Prostate gland (tissue), 2 donors: Measurements from ENCODE around the gene EIF3B. TPM values are rescaled to one million over a fixed set of nuclear protein-coding genes. Genes with fewer than 3 reads are reported as not detected.

Experiments used
- DNase-seq: peaks from one replicate; pipeline ENCODE4 v3.0.0-alpha.2; 2019; ENCODE audit warnings: low spot score
- H3K27ac ChIP-seq, 2 donors: fragments of 200-600 bp; sonication (generic); 2 replicates each; pipeline ENCODE4 v1.5.1; 2017 to 2019
- H3K27me3 ChIP-seq: fragments of 200-600 bp; sonication (generic); replicated peaks from 2 replicates; pipeline ENCODE4 v1.5.1; 2019; ENCODE audit not compliant: insufficient read depth
- H3K36me3 ChIP-seq, 2 donors: fragments of 200-600 bp; sonication (generic); 1 replicate in 1 of 2; 2 replicates in 1 of 2; pipeline versions ENCODE4 v1.5.1 to v1.8.1; 2017 to 2019
- H3K4me1 ChIP-seq: fragments of 200-600 bp; sonication (generic); replicated peaks from 2 replicates; pipeline ENCODE4 v1.5.1; 2019
- H3K4me3 ChIP-seq, 2 donors: fragments of 200-600 bp; sonication (generic); 2 replicates each; pipeline ENCODE4 v1.5.1; 2017 to 2019
- H3K9me3 ChIP-seq: fragments of 200-600 bp; sonication (generic); 2 replicates; pipeline ENCODE4 v1.5.1; 2017
- POLR2A ChIP-seq: fragments of 450-650 bp; IDR thresholded peaks from one replicate; pipeline ENCODE4 v1.6.1; 2016; ENCODE audit warnings: antibody characterized with exemption, mild to moderate bottlenecking
- POLR2AphosphoS5 ChIP-seq: sonication (generic); formaldehyde crosslinking; IDR thresholded peaks from one replicate; pipeline ENCODE4 v1.6.1; 2017; ENCODE audit warnings: antibody characterized with exemption
- WGBS: methylation state at CpG from one replicate; pipeline ENCODE4 v1.1.5; 2018; 5-methylcytosine and 5-hydroxymethylcytosine counted together
- intact Hi-C: fragments of 100-400 bp; cut with DNase I; formaldehyde crosslinking; loops from one replicate; pipeline ENCODE4 v1.14.2; 2022
- total RNA-seq, 2 donors: library from RNA; depleted of rRNA; stranded (reverse); fragments of >200 nt; gene quantifications; one replicate each; pipeline ENCODE4 v1.1.0, GENCODE V29; 2016
- TF ChIP-seq, protein P1 (sequence below), 4 experiments: fragments of 200-600 bp in 2 of 4; fragments of 450-650 bp in 2 of 4; sonication (generic) in 2 of 4; IDR thresholded peaks; 1 replicate in 3 of 4; 2 replicates in 1 of 4; pipeline ENCODE4 v1.5.1; 2016 to 2019; ENCODE audit warnings: antibody characterized with exemption in 4 of 4, mild to moderate bottlenecking in 2 of 4, moderate library complexity in 2 of 4

Gene EIF3B
- total RNA-seq, 2 donors from 2014 or later, result 141 to 220 TPM

DNA sequence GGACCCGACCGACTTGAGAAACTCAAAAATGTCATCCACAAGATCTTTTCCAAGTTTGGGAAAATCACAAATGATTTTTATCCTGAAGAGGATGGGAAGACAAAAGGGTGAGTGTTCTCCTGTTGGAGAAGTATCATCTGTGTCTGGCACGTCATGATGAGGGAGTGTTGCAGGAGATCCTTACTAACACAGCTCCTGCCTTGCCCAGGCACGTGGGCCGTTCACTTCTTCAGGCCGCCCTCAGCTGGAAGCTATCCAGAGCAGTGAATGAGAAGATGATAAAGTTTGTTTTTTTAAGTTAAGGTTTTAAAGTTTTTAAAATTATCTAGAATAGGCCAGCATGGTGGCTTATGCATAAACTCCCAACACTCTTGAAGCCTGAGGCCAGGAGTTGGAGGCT is 6.2 kb downstream of the EIF3B start:
- intact Hi-C loops, result no loop called here
- H3K9me3 ChIP-seq, result no peaks in the 10 kb centered on the region
- 45% methylated on average over 6 of the region's 6 CpGs for WGBS
- H3K27me3 ChIP-seq, result no peaks in the 10 kb centered on the region
- no peaks in the 10 kb centered on the region for H3K4me1 ChIP-seq
- H3K27ac ChIP-seq, result no peak overlapping the region
- peaks cover 16 to 34% of the 10 kb centered on the region in 2 donors for H3K36me3 ChIP-seq
- no peak for DNase-seq
- no peak for TF ChIP-seq POLR2AphosphoS5
- TF ChIP-seq POLR2A, result no peak
- TF ChIP-seq, protein P1, sequence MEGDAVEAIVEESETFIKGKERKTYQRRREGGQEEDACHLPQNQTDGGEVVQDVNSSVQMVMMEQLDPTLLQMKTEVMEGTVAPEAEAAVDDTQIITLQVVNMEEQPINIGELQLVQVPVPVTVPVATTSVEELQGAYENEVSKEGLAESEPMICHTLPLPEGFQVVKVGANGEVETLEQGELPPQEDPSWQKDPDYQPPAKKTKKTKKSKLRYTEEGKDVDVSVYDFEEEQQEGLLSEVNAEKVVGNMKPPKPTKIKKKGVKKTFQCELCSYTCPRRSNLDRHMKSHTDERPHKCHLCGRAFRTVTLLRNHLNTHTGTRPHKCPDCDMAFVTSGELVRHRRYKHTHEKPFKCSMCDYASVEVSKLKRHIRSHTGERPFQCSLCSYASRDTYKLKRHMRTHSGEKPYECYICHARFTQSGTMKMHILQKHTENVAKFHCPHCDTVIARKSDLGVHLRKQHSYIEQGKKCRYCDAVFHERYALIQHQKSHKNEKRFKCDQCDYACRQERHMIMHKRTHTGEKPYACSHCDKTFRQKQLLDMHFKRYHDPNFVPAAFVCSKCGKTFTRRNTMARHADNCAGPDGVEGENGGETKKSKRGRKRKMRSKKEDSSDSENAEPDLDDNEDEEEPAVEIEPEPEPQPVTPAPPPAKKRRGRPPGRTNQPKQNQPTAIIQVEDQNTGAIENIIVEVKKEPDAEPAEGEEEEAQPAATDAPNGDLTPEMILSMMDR (IDR thresholded peaks at IDR 0.05), result no peak
- no peak overlapping the region for H3K4me3 ChIP-seq

DNA sequence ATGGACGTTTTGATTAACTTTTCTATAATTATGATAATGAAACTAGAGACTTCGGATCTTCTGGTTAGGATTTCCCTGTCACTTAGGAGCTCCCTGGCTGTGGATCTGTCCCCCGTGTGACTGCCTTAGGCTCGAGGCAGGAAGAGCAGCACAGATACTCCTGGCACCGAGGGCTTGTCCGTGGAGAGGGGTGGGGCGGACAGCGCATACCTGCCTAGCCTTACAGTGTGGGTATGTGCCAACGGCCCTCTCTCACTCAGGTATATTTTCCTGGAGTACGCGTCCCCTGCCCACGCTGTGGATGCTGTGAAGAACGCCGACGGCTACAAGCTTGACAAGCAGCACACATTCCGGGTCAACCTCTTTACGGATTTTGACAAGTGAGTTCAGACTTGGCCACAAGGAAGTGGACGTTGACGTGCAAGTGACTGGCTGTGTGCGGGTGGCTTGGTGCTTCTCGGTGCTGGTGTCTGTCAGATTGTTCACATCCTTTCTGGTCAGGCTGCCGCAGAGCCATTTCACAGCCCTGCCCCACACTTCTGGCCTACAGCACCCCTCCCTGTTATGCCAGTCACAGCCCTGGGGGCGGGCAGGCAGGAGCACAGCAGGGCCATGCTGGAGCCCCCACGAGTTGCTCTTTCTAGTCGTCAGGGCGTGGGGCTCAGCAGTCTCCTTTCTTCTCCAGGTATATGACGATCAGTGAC is 7.9 kb downstream of the EIF3B start:
- 93% methylated on average over 27 of the region's 27 CpGs for WGBS
- intact Hi-C loops, result no loop called here
- Histone ChIP-seq H3K4me1 (no peaks in the 10 kb centered on the region), H3K27me3 (no peaks in the 10 kb centered on the region), H3K4me3 (no peak overlapping the region), H3K36me3 (peaks cover 21 to 48% of the 10 kb centered on the region in 2 donors), H3K9me3 (no peaks in the 10 kb centered on the region), H3K27ac (no peak overlapping the region)
- no peak for DNase-seq
- no peak for TF ChIP-seq POLR2A
- TF ChIP-seq, protein P1 (IDR thresholded peaks at IDR 0.05), result no peak
- TF ChIP-seq POLR2AphosphoS5, result no peak

DNA sequence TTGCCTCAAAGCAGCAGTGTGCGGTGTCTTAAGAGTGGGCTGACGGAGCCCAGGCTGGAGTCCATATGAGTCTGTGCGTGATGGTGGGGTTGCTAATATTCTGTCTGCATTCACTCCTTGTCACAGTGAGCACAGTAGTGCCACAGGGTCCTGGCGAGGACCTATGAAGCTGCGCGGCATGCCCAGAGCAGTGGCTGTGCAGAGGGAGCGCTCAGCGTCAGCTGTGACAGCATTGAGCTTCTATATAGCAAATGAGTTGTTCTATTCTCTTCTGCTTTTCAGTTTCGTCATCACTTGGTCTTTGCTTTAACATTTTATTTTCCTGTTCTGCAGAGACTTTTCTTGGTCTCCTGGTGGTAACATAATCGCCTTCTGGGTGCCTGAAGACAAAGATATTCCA is 14.5 kb downstream of the EIF3B start:
- no peaks in the 10 kb centered on the region for H3K27me3 ChIP-seq
- TF ChIP-seq POLR2A (no peak), POLR2AphosphoS5 (no peak)
- TF ChIP-seq, protein P1 (IDR thresholded peaks at IDR 0.05), result no peak
- 95% methylated on average over 10 of the region's 10 CpGs for WGBS
- H3K36me3 ChIP-seq, result peaks cover 22 to 49% of the 10 kb centered on the region in 2 donors
- no peak overlapping the region for H3K27ac ChIP-seq
- DNase-seq, result no peak
- no peaks in the 10 kb centered on the region for H3K9me3 ChIP-seq
- intact Hi-C loops, result no loop called here
- H3K4me1 ChIP-seq, result no peaks in the 10 kb centered on the region
- no peak overlapping the region for H3K4me3 ChIP-seq

DNA sequence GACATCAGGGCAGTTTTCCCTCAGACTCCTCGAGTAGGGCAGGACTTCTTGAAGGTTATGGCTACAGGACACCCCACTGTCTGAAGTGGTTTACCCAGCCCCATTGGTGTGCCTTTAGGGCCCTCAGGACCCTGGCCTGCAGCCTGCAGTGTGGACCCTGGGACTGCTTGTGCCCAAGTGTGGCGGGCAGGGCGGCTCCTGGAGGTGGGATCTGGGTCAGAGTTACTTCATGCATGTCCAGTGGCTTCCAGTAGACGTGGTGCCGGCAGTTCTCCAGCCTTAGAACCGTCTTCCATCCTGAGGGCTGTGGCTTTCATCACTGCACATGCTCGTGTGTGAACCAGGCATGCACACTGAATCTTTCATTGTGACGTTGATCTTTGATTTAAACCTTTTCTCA is 16.7 kb downstream of the EIF3B start:
- Histone ChIP-seq H3K36me3 (peaks cover 34 to 51% of the 10 kb centered on the region in 2 donors), H3K4me3 (no peak overlapping the region), H3K27me3 (no peaks in the 10 kb centered on the region), H3K9me3 (no peaks in the 10 kb centered on the region), H3K4me1 (no peaks in the 10 kb centered on the region), H3K27ac (no peak overlapping the region)
- WGBS, result 90% methylated on average over 8 of the region's 8 CpGs
- intact Hi-C loops, result no loop called here
- DNase-seq, result no peak
- TF ChIP-seq POLR2A (no peak), POLR2AphosphoS5 (no peak)
- TF ChIP-seq, protein P1 (IDR thresholded peaks at IDR 0.05), result no peak

DNA sequence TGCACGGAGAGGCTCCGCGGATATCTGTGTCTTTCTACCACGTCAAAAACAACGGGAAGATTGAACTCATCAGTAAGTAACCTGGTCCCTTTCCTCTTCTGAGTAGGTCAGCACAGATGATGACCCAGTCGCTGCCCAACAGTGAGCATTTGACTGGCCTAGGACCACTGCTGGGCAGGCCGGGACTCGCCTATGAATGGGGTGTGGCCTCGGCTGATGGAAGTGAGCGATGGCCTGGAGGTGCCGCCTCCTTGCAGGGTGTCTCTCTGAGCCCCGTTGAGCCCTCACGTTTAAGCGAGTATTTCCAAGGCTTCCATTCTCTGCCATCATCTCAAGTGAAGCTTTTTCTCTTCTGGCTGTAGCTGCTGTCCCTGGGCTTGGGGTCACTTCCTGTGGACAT is 18.1 kb downstream of the EIF3B start:
- intact Hi-C loops, result no loop called here
- 77% methylated on average over 14 of the region's 14 CpGs for WGBS
- no peaks in the 10 kb centered on the region for H3K27me3 ChIP-seq
- peaks cover 37 to 49% of the 10 kb centered on the region in 2 donors for H3K36me3 ChIP-seq
- no peak overlapping the region for H3K4me3 ChIP-seq
- no peak for DNase-seq
- no peak overlapping the region for H3K27ac ChIP-seq
- no peaks in the 10 kb centered on the region for H3K9me3 ChIP-seq
- TF ChIP-seq, protein P1 (IDR thresholded peaks at IDR 0.05), result no peak
- TF ChIP-seq POLR2AphosphoS5, result no peak
- TF ChIP-seq POLR2A, result no peak
- H3K4me1 ChIP-seq, result no peaks in the 10 kb centered on the region
